ENCODE data around the gene SLC9A9. TPM values are rescaled to one million over a fixed set of nuclear protein-coding genes. Genes with fewer than 3 reads are reported as not detected.

SLC9A9 gene
- total RNA-seq, 1 experiment from 2014 or later, result 2.2 TPM

- no TSS peak for BruUV-seq (replicated peaks)
These were observed 439.5 kb downstream of the SLC9A9 start for GRCh38 chr3:143408771-143409170.

GRCh38 chr3:143402602-143403001 lies 445.7 kb downstream of the SLC9A9 start:
- POLR2A ChIA-PET, result no interaction called here
- DNase-seq (ENCODE audit: unreplicated experiment), result no peak
- no peak overlapping the region for H3K27ac Mint-ChIP-seq (ENCODE audit: low read depth, unreplicated experiment)
- no peaks in the 10 kb centered on the region for H3K4me1 Mint-ChIP-seq (ENCODE audit: insufficient read depth, unreplicated experiment)
- H3K4me3 Mint-ChIP-seq (ENCODE audit: unreplicated experiment), result no peak overlapping the region
- BruUV-seq (replicated peaks), result no TSS peak
- no peak for TF ChIP-seq CTCF (IDR thresholded peaks at IDR 0.05; ENCODE audit: unreplicated experiment)
- H3K9me3 Mint-ChIP-seq (ENCODE audit: unreplicated experiment), result peaks cover 26% of the 10 kb centered on the region
- intact Hi-C loops (cut with micrococcal nuclease), result no loop called here
- no peaks in the 10 kb centered on the region for H3K36me3 Mint-ChIP-seq (ENCODE audit: insufficient read depth, unreplicated experiment)
- H3K27me3 Mint-ChIP-seq (ENCODE audit: insufficient read depth, unreplicated experiment), result no peaks in the 10 kb centered on the region
- CTCF ChIA-PET, result no interaction called here

More at GRCh38 chr3:143408771-143409170, 439.5 kb downstream of the SLC9A9 start:
- no peak overlapping the region for H3K4me3 Mint-ChIP-seq (ENCODE audit: unreplicated experiment)
- H3K9me3 Mint-ChIP-seq (ENCODE audit: unreplicated experiment), result peaks cover 11% of the 10 kb centered on the region
- no peaks in the 10 kb centered on the region for H3K36me3 Mint-ChIP-seq (ENCODE audit: insufficient read depth, unreplicated experiment)
- no peaks in the 10 kb centered on the region for H3K27me3 Mint-ChIP-seq (ENCODE audit: insufficient read depth, unreplicated experiment)
- ChIA-PET POLR2A (no interaction called here), CTCF (no interaction called here)
- intact Hi-C loops (cut with micrococcal nuclease), result no loop called here
- no peak for DNase-seq (ENCODE audit: unreplicated experiment)
- H3K4me1 Mint-ChIP-seq (ENCODE audit: insufficient read depth, unreplicated experiment), result no peaks in the 10 kb centered on the region
- no peak overlapping the region for H3K27ac Mint-ChIP-seq (ENCODE audit: low read depth, unreplicated experiment)
- no peak for TF ChIP-seq CTCF (IDR thresholded peaks at IDR 0.05; ENCODE audit: unreplicated experiment)

- Mint-ChIP-seq H3K4me1 (ENCODE audit: insufficient read depth, unreplicated experiment) (no peaks in the 10 kb centered on the region), H3K4me3 (ENCODE audit: unreplicated experiment) (no peak overlapping the region), H3K9me3 (ENCODE audit: unreplicated experiment) (peaks cover 2% of the 10 kb centered on the region), H3K27me3 (ENCODE audit: insufficient read depth, unreplicated experiment) (no peaks in the 10 kb centered on the region), H3K36me3 (ENCODE audit: insufficient read depth, unreplicated experiment) (no peaks in the 10 kb centered on the region), H3K27ac (ENCODE audit: low read depth, unreplicated experiment) (no peak overlapping the region)
- CTCF ChIA-PET, result interaction anchor here (0.5 to 1.4 kb wide), 3 partner anchors 37 to 157 kb away, joined by 4 to 5 read pairs (median 4); no protein-coding TSS in a partner anchor
- no TSS peak for BruUV-seq (replicated peaks)
- POLR2A ChIA-PET, result interaction anchor here (0.9 kb wide), 1 partner anchor 24 kb away, joined by 3 read pairs; no protein-coding TSS in a partner anchor
- no peak for DNase-seq (ENCODE audit: unreplicated experiment)
- intact Hi-C loops (cut with micrococcal nuclease), result no loop called here
- TF ChIP-seq CTCF (IDR thresholded peaks at IDR 0.05; ENCODE audit: unreplicated experiment), result no peak
These were observed 451.5 kb downstream of the SLC9A9 start for GRCh38 chr3:143396790-143397189.

GRCh38 chr3:143389388-143389787 lies 458.9 kb downstream of the SLC9A9 start:
- H3K27ac Mint-ChIP-seq (ENCODE audit: low read depth, unreplicated experiment), result no peak overlapping the region
- no peak overlapping the region for H3K4me3 Mint-ChIP-seq (ENCODE audit: unreplicated experiment)
- no peak for DNase-seq (ENCODE audit: unreplicated experiment)
- no peaks in the 10 kb centered on the region for H3K27me3 Mint-ChIP-seq (ENCODE audit: insufficient read depth, unreplicated experiment)
- no peak for TF ChIP-seq CTCF (IDR thresholded peaks at IDR 0.05; ENCODE audit: unreplicated experiment)
- ChIA-PET POLR2A (no interaction called here), CTCF (interaction anchor here (0.6 kb wide), 3 partner anchors 159 to 231 kb away, joined by 3 read pairs; no protein-coding TSS in a partner anchor)
- H3K9me3 Mint-ChIP-seq (ENCODE audit: unreplicated experiment), result peaks cover 8% of the 10 kb centered on the region
- intact Hi-C loops (cut with micrococcal nuclease), result no loop called here
- H3K36me3 Mint-ChIP-seq (ENCODE audit: insufficient read depth, unreplicated experiment), result no peaks in the 10 kb centered on the region
- no peaks in the 10 kb centered on the region for H3K4me1 Mint-ChIP-seq (ENCODE audit: insufficient read depth, unreplicated experiment)
- BruUV-seq (replicated peaks), result no TSS peak

Measured in MCF 10A (cell line).